HEK293 (cell line): Measurements from ENCODE around the gene GNG3.

Source experiments
- IKZF3 ChIP-seq: fragments of 450-650 bp; IDR thresholded peaks from 2 replicates; pipeline ENCODE4 v1.5.0; 2018; ENCODE audit warnings: missing biosample characterization, mild to moderate bottlenecking, missing genetic modification characterization, moderate library complexity
- KLF10 ChIP-seq: fragments of 450-650 bp; IDR thresholded peaks from 2 replicates; pipeline ENCODE4 v1.5.1; 2018; ENCODE audit warnings: missing biosample characterization, mild to moderate bottlenecking, missing genetic modification characterization
- MZF1 ChIP-seq: fragments of 450-650 bp; formaldehyde crosslinking; IDR thresholded peaks from 2 replicates; pipeline ENCODE4 v1.5.1; 2017; ENCODE audit warnings: missing biosample characterization, missing genetic modification characterization, borderline replicate concordance
- SCRT1 ChIP-seq: fragments of 450-650 bp; formaldehyde crosslinking; IDR thresholded peaks from 2 replicates; pipeline ENCODE4 v1.5.1; 2016; ENCODE audit warnings: missing biosample characterization, missing genetic modification characterization, borderline replicate concordance
- SP3 ChIP-seq: fragments of 450-650 bp; formaldehyde crosslinking; IDR thresholded peaks from 2 replicates; pipeline ENCODE4 v1.5.1; 2016; ENCODE audit warnings: missing biosample characterization, missing genetic modification characterization
- YY1 ChIP-seq: fragments of 450-650 bp; formaldehyde crosslinking; IDR thresholded peaks from 2 replicates; pipeline ENCODE4 v1.5.1; 2018; ENCODE audit warnings: missing biosample characterization, missing genetic modification characterization
- ZBTB20 ChIP-seq: fragments of 450-650 bp; formaldehyde crosslinking; IDR thresholded peaks from 2 replicates; pipeline ENCODE4 v1.5.1; 2016; ENCODE audit warnings: missing biosample characterization, missing genetic modification characterization
- ZEB2 ChIP-seq: fragments of 450-650 bp; formaldehyde crosslinking; IDR thresholded peaks from 2 replicates; pipeline ENCODE4 v1.5.1; 2016; ENCODE audit warnings: missing biosample characterization, missing genetic modification characterization
- ZNF121 ChIP-seq: fragments of 450-650 bp; formaldehyde crosslinking; IDR thresholded peaks from 2 replicates; pipeline ENCODE4 v1.5.1; 2016; ENCODE audit warnings: missing biosample characterization, missing genetic modification characterization
- ZNF132 ChIP-seq: fragments of 450-650 bp; formaldehyde crosslinking; IDR thresholded peaks from 2 replicates; pipeline ENCODE4 v1.5.1; 2017; ENCODE audit warnings: missing biosample characterization, missing genetic modification characterization, borderline replicate concordance
- ZNF138 ChIP-seq: fragments of 450-650 bp; formaldehyde crosslinking; IDR thresholded peaks from 2 replicates; pipeline ENCODE4 v1.5.1; 2016; ENCODE audit warnings: missing biosample characterization, missing genetic modification characterization, borderline replicate concordance
- ZNF2 ChIP-seq: fragments of 450-650 bp; formaldehyde crosslinking; IDR thresholded peaks from 2 replicates; pipeline ENCODE4 v1.5.1; 2016; ENCODE audit warnings: missing biosample characterization, missing genetic modification characterization
- ZNF274 ChIP-seq, 2 experiments: fragments of 200-500 bp in 1 of 2; fragments of 450-650 bp in 1 of 2; sonication (Bioruptor generic) in 1 of 2; formaldehyde crosslinking in 1 of 2; IDR thresholded peaks; 2 replicates each; pipeline versions ENCODE4 v1.5.1 to v1.6.1; 2014 to 2016; ENCODE audit warnings: borderline replicate concordance in 1 of 2, inconsistent platforms in 1 of 2, low read length in 1 of 2, missing biosample characterization in 1 of 2, missing genetic modification characterization in 1 of 2
- ZNF394 ChIP-seq: fragments of 450-650 bp; formaldehyde crosslinking; IDR thresholded peaks from 2 replicates; pipeline ENCODE4 v1.5.1; 2016; ENCODE audit warnings: missing biosample characterization, missing genetic modification characterization, mild to moderate bottlenecking, moderate library complexity, borderline replicate concordance
- ZNF423 ChIP-seq: fragments of 450-650 bp; formaldehyde crosslinking; IDR thresholded peaks from 2 replicates; pipeline ENCODE4 v1.5.1; 2016; ENCODE audit warnings: missing biosample characterization, missing genetic modification characterization
- ZNF585B ChIP-seq: fragments of 450-650 bp; formaldehyde crosslinking; IDR thresholded peaks from 2 replicates; pipeline ENCODE4 v1.5.1; 2016; ENCODE audit warnings: missing biosample characterization, missing genetic modification characterization
- ZNF623 ChIP-seq: fragments of 450-650 bp; formaldehyde crosslinking; IDR thresholded peaks from 2 replicates; pipeline ENCODE4 v1.5.1; 2016; ENCODE audit warnings: missing biosample characterization, missing genetic modification characterization
- ZNF626 ChIP-seq: fragments of 450-650 bp; sonication (Bioruptor Pico); formaldehyde crosslinking; IDR thresholded peaks from 2 replicates; pipeline ENCODE4 v1.5.1; 2018; ENCODE audit warnings: missing biosample characterization, missing genetic modification characterization, inconsistent platforms
- ZNF776 ChIP-seq: fragments of 450-650 bp; formaldehyde crosslinking; IDR thresholded peaks from 2 replicates; pipeline ENCODE4 v1.5.0; 2017; ENCODE audit warnings: missing biosample characterization, missing genetic modification characterization, borderline replicate concordance
- ZNF843 ChIP-seq: fragments of 450-650 bp; formaldehyde crosslinking; IDR thresholded peaks from 2 replicates; pipeline ENCODE4 v1.5.1; 2016; ENCODE audit warnings: missing biosample characterization, missing genetic modification characterization
- TF ChIP-seq, protein P1 (sequence below): fragments of 450-650 bp; formaldehyde crosslinking; IDR thresholded peaks from 2 replicates; pipeline ENCODE4 v1.5.1; 2017; ENCODE audit warnings: missing biosample characterization, missing genetic modification characterization
- TF ChIP-seq, protein P2 (sequence below): fragments of 450-650 bp; formaldehyde crosslinking; IDR thresholded peaks from 2 replicates; pipeline ENCODE4 v1.5.1; 2016; ENCODE audit warnings: missing biosample characterization, missing genetic modification characterization
- TF ChIP-seq, protein P3 (sequence below): fragments of 450-650 bp; formaldehyde crosslinking; IDR thresholded peaks from 2 replicates; pipeline ENCODE4 v1.5.1; 2017; ENCODE audit warnings: missing biosample characterization, missing genetic modification characterization
- TF ChIP-seq, protein P4 (sequence below): fragments of 450-650 bp; formaldehyde crosslinking; IDR thresholded peaks from 2 replicates; pipeline ENCODE4 v1.5.1; 2016; ENCODE audit warnings: missing biosample characterization, missing genetic modification characterization
- TF ChIP-seq, protein P5 (sequence below): fragments of 450-650 bp; formaldehyde crosslinking; IDR thresholded peaks from 2 replicates; pipeline ENCODE4 v1.5.1; 2017; ENCODE audit warnings: missing biosample characterization, mild to moderate bottlenecking, missing genetic modification characterization, moderate library complexity
- TF ChIP-seq, protein P6 (sequence below): fragments of 450-650 bp; formaldehyde crosslinking; IDR thresholded peaks from 2 replicates; pipeline ENCODE4 v1.5.1; 2016; ENCODE audit warnings: missing biosample characterization, missing genetic modification characterization
- TF ChIP-seq, protein P7 (sequence below): fragments of 450-650 bp; formaldehyde crosslinking; IDR thresholded peaks from 2 replicates; pipeline ENCODE4 v1.5.1; 2016; ENCODE audit warnings: missing biosample characterization, missing genetic modification characterization

The GNG3 gene

DNA sequence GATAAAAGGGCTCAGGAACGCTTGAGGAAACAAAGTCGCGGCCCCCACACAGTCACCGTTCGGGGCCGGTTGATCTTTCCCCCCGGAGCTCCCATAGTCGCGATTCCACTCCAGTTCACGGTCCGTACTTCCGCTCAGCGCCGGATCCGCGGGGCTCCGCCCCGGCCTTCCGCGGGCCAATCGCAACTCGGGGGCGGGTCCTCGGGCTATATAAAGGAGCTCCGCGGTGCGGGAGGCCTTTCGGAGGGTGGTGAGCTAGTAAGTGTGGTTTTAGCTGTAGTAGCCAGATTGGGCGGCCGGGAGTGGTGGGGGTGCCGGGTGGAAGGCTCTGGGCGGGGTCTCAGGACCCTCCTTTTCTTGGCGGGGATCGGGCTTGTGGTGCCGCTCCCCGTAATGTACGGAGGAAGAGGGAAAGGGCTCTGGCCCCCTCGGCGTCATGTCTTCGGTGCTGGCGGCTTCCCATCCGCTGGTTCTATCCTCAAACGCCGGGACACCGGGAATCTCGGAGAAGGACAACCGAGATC lies 42.3 kb upstream of the GNG3 start, which contains the start of the genes C11orf98 and CSKMT (continued):
- TF ChIP-seq, protein P1, sequence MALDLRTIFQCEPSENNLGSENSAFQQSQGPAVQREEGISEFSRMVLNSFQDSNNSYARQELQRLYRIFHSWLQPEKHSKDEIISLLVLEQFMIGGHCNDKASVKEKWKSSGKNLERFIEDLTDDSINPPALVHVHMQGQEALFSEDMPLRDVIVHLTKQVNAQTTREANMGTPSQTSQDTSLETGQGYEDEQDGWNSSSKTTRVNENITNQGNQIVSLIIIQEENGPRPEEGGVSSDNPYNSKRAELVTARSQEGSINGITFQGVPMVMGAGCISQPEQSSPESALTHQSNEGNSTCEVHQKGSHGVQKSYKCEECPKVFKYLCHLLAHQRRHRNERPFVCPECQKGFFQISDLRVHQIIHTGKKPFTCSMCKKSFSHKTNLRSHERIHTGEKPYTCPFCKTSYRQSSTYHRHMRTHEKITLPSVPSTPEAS (tag by site-specific recombination), result no peak
- TF ChIP-seq SCRT1 (tag by site-specific recombination), result no peak
- TF ChIP-seq, protein P2, sequence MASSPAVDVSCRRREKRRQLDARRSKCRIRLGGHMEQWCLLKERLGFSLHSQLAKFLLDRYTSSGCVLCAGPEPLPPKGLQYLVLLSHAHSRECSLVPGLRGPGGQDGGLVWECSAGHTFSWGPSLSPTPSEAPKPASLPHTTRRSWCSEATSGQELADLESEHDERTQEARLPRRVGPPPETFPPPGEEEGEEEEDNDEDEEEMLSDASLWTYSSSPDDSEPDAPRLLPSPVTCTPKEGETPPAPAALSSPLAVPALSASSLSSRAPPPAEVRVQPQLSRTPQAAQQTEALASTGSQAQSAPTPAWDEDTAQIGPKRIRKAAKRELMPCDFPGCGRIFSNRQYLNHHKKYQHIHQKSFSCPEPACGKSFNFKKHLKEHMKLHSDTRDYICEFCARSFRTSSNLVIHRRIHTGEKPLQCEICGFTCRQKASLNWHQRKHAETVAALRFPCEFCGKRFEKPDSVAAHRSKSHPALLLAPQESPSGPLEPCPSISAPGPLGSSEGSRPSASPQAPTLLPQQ (tag by site-specific recombination), result no peak
- TF ChIP-seq, protein P3, sequence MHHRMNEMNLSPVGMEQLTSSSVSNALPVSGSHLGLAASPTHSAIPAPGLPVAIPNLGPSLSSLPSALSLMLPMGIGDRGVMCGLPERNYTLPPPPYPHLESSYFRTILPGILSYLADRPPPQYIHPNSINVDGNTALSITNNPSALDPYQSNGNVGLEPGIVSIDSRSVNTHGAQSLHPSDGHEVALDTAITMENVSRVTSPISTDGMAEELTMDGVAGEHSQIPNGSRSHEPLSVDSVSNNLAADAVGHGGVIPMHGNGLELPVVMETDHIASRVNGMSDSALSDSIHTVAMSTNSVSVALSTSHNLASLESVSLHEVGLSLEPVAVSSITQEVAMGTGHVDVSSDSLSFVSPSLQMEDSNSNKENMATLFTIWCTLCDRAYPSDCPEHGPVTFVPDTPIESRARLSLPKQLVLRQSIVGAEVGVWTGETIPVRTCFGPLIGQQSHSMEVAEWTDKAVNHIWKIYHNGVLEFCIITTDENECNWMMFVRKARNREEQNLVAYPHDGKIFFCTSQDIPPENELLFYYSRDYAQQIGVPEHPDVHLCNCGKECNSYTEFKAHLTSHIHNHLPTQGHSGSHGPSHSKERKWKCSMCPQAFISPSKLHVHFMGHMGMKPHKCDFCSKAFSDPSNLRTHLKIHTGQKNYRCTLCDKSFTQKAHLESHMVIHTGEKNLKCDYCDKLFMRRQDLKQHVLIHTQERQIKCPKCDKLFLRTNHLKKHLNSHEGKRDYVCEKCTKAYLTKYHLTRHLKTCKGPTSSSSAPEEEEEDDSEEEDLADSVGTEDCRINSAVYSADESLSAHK (tag by site-specific recombination), result no peak
- no peak for TF ChIP-seq ZNF394
- TF ChIP-seq ZNF423 (tag by site-specific recombination), result no peak
- no peak for TF ChIP-seq ZNF843 (tag by site-specific recombination)
- TF ChIP-seq ZNF623 (tag by site-specific recombination), result no peak
- TF ChIP-seq ZNF585B (tag by site-specific recombination), result no peak
- no peak for TF ChIP-seq ZNF121 (tag by site-specific recombination)
- 0 out of 2 replicates have a peak, but pooled peaks have one; percentile 3 for TF ChIP-seq ZBTB20 (tag by site-specific recombination)
- TF ChIP-seq KLF10, result peak; percentile 72
- TF ChIP-seq, protein P4, sequence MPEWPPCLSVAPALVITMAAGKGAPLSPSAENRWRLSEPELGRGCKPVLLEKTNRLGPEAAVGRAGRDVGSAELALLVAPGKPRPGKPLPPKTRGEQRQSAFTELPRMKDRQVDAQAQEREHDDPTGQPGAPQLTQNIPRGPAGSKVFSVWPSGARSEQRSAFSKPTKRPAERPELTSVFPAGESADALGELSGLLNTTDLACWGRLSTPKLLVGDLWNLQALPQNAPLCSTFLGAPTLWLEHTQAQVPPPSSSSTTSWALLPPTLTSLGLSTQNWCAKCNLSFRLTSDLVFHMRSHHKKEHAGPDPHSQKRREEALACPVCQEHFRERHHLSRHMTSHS, result no peak
- TF ChIP-seq ZNF2 (tag by site-specific recombination), result no peak
- TF ChIP-seq ZNF776 (tag by site-specific recombination), result no peak
- TF ChIP-seq, protein P5, sequence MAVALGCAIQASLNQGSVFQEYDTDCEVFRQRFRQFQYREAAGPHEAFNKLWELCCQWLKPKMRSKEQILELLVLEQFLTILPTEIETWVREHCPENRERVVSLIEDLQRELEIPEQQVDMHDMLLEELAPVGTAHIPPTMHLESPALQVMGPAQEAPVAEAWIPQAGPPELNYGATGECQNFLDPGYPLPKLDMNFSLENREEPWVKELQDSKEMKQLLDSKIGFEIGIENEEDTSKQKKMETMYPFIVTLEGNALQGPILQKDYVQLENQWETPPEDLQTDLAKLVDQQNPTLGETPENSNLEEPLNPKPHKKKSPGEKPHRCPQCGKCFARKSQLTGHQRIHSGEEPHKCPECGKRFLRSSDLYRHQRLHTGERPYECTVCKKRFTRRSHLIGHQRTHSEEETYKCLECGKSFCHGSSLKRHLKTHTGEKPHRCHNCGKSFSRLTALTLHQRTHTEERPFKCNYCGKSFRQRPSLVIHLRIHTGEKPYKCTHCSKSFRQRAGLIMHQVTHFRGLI (tag by site-specific recombination), result 0 out of 2 replicates have a peak, but pooled peaks have one; percentile 1
- TF ChIP-seq ZNF138, result no peak
- TF ChIP-seq ZEB2, result peak; percentile 77; the same call in 1 of the 2 replicates
- TF ChIP-seq, protein P6, sequence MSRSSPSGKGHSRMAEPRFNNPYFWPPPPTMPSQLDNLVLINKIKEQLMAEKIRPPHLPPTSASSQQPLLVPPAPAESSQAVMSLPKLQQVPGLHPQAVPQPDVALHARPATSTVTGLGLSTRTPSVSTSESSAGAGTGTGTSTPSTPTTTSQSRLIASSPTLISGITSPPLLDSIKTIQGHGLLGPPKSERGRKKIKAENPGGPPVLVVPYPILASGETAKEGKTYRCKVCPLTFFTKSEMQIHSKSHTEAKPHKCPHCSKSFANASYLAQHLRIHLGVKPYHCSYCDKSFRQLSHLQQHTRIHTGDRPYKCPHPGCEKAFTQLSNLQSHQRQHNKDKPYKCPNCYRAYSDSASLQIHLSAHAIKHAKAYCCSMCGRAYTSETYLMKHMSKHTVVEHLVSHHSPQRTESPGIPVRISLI (tag by site-specific recombination), result no peak
- no peak for TF ChIP-seq ZNF274 (IDR thresholded peaks at IDR 0.05; ENCODE audit: low read length)
- TF ChIP-seq ZNF274 (tag by site-specific recombination; IDR thresholded peaks at IDR 0.05; ENCODE audit: borderline replicate concordance), result no peak
- no peak for TF ChIP-seq ZNF626
- TF ChIP-seq SP3 (tag by site-specific recombination), result peak; percentile 64
- no peak for TF ChIP-seq YY1 (tag by site-specific recombination)
- TF ChIP-seq, protein P7, sequence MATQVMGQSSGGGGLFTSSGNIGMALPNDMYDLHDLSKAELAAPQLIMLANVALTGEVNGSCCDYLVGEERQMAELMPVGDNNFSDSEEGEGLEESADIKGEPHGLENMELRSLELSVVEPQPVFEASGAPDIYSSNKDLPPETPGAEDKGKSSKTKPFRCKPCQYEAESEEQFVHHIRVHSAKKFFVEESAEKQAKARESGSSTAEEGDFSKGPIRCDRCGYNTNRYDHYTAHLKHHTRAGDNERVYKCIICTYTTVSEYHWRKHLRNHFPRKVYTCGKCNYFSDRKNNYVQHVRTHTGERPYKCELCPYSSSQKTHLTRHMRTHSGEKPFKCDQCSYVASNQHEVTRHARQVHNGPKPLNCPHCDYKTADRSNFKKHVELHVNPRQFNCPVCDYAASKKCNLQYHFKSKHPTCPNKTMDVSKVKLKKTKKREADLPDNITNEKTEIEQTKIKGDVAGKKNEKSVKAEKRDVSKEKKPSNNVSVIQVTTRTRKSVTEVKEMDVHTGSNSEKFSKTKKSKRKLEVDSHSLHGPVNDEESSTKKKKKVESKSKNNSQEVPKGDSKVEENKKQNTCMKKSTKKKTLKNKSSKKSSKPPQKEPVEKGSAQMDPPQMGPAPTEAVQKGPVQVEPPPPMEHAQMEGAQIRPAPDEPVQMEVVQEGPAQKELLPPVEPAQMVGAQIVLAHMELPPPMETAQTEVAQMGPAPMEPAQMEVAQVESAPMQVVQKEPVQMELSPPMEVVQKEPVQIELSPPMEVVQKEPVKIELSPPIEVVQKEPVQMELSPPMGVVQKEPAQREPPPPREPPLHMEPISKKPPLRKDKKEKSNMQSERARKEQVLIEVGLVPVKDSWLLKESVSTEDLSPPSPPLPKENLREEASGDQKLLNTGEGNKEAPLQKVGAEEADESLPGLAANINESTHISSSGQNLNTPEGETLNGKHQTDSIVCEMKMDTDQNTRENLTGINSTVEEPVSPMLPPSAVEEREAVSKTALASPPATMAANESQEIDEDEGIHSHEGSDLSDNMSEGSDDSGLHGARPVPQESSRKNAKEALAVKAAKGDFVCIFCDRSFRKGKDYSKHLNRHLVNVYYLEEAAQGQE, result no peak
- TF ChIP-seq IKZF3 (tag by site-specific recombination), result 0 out of 2 replicates have a peak, but pooled peaks have one; percentile 23
- TF ChIP-seq ZNF132 (tag by site-specific recombination), result no peak
- TF ChIP-seq MZF1 (tag by site-specific recombination), result no peak
